H54 (cell line): Measurements from ENCODE around the gene DIPK1B.

ENCODE experiments used
- DNase-seq: peaks from one replicate; pipeline ENCODE4 v3.0.0; 2011; ENCODE audit warnings: low spot score, mixed read lengths; ENCODE audit not compliant: insufficient read length
- FAIRE-seq: peaks from 3 replicates; lab custom pipeline; 2011; peaks lifted over from hg19 to GRCh38; lab: Jason Lieb, UNC
- POLR2A ChIP-seq: IDR thresholded peaks from 2 replicates; pipeline ENCODE4 v1.6.1; 2011; ENCODE audit warnings: low read depth, mild to moderate bottlenecking, low read length

The DIPK1B gene

DNA sequence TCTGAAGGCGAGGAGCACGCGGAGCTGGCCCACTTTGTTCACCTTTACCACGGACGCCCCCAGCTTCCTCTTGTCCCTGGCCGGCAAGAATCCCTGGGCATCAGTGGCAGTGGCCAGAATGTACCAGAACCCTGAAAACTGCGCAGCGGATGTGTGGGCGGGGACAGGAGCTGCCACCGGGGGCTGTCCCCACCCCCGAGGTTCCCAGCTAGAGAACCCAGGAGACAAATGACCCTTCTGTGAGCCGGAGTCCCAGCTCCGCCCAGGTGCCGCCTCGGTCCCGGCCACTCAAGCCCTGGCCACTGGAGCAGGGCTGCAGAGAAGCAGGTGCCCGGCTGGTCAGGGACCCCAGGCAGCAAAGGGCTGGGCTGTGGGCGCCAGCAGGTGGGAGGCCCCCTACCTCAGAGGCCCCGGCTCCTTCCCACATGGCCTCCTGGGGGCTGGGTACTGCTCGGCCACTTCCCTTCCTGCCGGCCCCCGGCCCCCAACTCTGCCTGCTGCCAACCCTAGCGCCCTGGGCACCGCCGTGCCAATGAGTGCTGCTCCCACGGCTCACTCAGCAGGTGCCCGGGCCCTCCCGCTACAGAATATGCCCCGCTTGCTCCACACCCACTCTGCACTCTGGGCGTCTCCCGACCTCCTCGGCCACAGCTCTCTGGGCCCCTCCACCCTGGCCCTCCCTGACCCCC lies 29.7 kb downstream of the DIPK1B start:
- TF ChIP-seq POLR2A: no peak
- FAIRE-seq (no peak), DNase-seq (no peak)

DNA sequence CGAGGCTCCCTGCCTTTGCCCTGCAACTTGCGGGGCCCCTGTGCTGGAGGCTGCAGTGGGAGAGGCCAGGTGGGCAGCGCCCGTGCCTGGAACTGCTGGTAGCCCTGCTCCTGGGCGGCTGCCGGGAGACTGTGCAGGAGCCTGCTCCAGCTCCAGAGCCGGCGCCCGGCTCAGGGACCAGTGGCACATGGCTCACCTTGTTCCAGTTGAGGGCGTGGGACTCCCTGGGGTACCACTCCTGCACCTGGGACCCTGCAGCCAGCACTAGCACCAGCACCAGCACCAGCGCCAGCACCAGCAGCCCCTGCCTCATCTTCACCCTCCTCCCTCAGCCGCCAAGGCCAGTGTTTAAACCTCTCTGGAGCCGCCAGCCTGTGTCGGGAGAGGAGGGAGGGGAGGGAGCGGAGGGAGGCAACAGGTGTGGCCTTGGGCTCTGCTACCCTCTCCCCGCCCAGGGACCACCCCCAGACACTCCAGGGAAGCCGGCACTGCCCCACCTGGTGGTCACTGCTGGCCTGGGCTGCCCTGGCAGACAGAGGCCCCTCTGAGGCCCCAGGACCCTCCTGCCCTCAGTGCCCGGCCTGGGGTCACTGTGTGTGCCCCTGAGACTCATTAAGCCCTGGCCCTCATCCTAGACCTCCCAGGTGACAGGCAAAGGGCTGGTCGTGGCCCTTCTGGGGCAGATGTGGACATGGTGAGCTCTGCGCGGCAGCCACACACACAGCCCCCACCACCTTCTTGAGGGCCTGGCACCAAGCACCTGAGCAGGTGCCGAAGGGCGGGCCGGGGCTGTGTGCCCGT lies 30.4 kb downstream of the DIPK1B start, which contains the start of gene LCN10:
Gene LCN10 (minus strand): TSS at position 350 of the 801 bp plus-strand sequence. CDS start 37 bp downstream, at position 313.
- no peak for DNase-seq

DNA sequence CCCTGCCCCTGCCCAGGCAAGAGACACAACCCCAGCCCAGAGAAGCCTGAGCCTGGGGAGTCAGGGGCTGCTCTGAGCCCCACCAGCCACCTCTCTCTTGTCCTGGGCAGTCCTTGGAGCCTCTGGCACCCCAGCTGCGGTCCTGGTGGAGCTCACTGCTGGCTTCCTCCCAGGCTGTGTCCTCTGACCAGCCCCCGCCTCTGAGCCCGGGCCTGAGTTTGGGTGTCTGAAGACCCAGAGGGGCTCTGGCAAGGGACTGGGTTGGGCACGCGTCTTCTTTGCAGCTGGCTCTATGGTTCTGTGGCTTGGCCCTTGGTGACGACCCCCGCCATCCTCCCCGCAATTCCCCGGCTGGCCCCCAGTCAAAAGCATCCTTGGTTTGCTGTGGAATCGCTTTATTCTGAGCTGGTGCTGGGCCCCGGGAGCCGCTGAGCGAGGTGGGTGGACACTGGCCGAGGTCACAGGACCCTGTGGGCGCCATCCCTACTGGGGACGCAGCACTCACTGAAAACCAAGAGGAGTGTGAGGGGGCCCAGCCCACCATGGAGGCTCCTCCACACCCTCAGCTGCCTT lies 31.4 kb downstream of the DIPK1B start:
- no peak for TF ChIP-seq POLR2A
- FAIRE-seq (no peak), DNase-seq (no peak)

More for the DNA sequence above, 30.4 kb downstream of the DIPK1B start, which contains the start of gene LCN10:
- FAIRE-seq: no peak
- TF ChIP-seq POLR2A: no peak

DNA sequence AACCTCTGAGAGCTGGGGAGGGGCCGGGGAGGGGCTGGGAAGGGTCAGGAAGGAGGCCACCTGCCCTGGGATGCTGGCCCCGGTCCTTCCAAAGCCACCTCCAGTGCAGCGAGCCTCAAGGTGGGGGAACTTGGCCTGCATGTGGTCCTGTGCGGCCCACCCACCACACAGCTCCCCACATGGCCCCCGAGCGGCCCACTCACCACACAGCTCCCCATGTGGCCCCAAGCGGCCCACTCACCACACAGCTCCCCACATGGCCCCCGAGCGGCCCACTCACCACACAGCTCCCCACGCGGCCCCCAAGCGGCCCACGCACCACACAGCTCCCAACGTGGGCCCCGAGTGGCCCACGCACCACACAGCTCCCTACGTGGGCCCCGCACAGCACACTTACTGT lies 32.4 kb downstream of the DIPK1B start:
- DNase-seq (no peak), FAIRE-seq (no peak)
- no peak for TF ChIP-seq POLR2A

DNA sequence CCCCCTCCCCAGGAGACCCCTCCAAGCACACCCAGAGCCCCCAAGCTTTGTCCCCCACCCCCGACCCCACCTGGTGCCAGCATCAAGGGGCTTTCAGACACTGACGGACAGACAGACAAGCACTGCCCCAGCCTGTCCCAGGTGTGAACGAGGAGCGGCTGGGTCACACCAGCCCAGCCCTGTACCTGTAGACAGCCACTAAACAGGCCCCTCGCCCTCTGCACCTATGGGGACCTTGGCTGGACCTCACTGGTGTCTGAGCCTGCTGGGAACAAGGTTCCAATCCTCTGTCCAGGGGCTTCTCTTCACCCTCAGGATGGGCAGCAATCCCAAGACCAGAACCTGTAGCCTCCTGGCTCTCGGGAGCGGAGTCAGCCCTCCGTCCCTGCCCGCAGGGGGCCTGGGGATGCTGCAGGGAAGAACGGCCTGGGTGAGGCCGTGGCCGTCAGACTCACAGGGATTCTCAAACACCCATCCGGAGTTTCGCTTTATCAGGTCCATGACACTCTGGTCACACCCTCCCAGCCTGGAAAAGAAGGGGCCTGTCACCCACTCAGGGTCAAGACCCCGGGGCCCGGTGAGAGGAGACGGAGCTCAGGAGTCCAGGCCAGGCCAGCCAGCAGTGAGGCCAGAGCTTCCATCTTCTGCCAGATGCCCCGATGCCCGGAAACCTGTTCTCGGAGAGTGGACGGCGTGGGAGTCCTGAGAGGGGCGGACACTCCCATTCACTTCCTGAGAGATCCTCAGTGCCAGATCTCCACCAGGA lies 33.2 kb downstream of the DIPK1B start:
- no peak for TF ChIP-seq POLR2A
- FAIRE-seq (no peak), DNase-seq (no peak)

DNA sequence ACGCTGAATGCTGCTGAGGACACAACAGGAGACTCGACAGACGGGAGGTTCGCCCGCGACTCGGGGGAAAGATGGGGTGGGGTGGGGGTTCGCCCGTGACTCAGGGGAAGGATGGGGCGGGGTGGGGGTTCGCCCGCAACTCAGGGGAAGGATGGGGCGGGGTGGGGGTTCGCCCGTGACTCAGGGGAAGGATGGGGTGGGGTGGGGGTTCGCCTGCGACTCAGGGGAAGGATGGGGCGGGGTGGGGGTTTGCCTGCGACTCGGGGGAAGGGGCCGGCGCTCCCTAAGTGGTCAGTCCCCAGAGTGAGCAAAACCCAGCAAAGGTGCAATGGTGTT lies 33.8 kb downstream of the DIPK1B start:
- FAIRE-seq (no peak), DNase-seq (no peak)
- TF ChIP-seq POLR2A: no peak

DNA sequence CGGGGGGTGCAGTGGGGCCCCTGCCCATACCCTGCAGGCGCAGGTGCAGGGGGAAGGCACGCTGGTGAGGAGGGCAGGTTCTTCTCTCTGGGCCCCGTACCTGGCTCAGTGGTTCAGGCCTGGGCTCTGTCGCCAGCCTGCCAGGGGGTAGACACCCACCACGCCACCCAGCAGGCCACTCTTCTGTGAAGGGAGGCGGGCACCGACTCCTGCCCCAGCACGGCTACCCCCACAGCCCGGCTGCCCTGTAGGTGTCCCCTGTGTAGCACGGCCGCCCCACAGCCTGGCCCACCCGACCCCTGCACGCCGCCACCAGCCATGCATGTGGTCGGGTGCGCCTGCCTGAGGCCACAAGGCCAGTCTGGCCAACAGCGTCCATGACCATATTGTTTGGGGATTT lies 34.2 kb downstream of the DIPK1B start:
- no peak for FAIRE-seq
- no peak for TF ChIP-seq POLR2A

DNA sequence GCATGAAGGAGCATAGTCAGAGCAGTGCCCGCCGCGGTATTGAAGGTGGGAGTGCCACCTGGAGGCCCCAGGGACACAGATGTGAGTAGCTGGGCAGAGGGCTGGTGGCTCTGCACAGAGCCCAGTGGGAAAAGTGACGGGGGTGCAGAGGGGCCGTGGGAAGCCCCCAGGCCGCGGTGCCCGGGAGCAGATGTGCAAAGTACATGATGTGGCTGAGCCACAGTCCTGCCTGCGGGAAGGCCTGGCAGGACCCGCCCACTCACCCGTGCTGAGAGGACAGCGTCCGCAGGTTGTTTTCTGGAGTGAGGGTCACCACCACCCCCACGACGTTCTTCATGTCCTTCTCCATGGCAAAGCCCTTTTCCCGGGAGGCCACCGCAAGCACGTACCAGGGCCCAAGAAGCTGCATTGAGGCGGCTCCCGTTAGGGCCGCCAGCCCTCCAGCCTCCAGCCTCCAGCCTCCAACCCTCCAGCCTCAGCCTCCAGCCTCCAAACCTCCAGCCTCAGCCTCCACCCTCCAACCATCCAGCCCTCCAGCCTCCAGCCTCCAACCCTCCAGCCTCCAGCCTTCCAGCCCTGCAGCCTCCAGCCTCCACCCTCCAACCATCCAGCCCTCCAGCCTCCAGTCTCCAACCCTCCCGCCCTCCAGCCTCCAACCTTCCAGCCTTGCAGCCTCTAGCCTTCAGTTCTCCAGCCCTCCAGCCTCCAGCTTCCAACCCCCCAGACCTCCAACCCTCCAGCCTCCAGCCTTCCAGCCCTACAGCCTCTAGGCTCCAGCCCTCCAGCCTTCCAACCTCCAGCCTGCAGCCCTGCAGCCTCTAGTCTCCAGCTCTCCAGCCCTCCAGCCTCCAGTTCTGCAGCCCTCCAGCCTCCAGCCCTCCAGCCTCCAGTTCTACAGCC lies 35.0 kb downstream of the DIPK1B start:
- FAIRE-seq (no peak), DNase-seq (no peak)
- TF ChIP-seq POLR2A: no peak

More for the DNA sequence above, 34.2 kb downstream of the DIPK1B start:
- no peak for DNase-seq

DNA sequence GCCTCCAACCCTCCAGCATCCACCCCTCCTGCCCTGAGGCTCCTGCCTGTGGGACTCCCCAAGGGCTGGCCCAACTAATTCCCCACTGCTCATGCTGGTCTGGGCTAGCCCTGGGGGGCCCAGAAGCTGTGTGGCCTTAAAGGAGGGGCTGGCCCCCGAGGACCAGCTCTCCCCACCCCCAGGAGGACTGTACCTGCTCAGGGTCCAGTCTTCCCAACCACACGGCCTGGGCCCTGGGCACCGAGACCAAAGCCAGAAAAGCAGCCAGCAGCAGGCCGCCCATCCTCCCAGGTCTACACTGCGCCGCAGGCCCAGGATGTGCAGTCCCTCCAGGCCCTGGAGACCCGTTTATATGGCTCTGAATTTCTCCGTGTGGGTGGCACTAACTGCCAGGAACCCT lies 35.8 kb downstream of the DIPK1B start, which contains the start of gene LCN6:
Gene LCN6 (minus strand): TSS at position 325 of the 400 bp plus-strand sequence. CDS start 42 bp downstream, at position 283.
- DNase-seq (no peak), FAIRE-seq (no peak)
- TF ChIP-seq POLR2A: no peak

DNA sequence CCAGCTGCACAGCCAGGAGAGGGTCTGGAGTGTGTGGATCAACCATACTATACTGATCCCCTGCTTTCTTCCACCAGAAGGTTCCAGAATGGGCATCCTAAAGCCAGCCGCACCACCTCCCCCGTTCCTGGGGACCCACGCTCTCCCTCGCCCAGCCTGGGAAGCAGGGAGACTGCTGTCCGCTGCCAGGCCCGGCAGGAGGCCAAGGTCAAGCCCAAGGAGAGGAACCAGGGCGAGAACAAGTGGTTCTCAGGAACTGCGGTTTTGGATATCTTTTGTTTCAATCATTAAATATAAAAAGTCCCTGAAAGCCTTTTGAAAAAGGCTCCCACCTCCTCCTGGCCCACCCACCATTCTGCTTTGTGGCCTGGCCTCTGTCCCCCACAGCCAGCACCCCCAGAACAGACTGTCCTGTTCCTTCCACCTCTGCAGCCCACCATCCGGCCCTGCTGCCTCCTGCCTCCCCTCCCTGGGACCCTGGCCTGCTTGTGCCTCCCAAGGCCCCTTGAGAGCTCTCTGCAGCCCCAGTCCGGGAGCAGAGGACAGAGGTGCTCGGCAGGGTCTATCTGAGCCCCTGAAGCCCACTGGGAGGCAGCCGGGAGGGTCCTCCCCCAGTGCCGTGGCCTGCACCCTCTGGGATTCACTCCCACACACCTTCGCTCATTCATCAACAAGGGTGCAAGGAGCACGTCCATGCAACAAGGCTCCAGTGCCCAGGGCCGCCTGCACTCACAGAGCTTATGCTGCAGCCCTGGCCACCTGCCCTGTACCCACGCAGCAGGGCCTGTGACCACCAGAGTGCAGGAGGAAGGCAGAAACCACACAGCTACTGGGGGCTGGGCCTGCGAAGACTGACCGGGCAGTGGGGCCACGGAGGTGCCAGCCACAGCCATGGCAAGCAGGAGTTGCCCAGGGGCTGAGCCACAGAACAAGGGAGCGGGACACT lies 36.6 kb downstream of the DIPK1B start:
- FAIRE-seq (no peak), DNase-seq (no peak)
- no peak for TF ChIP-seq POLR2A

DNA sequence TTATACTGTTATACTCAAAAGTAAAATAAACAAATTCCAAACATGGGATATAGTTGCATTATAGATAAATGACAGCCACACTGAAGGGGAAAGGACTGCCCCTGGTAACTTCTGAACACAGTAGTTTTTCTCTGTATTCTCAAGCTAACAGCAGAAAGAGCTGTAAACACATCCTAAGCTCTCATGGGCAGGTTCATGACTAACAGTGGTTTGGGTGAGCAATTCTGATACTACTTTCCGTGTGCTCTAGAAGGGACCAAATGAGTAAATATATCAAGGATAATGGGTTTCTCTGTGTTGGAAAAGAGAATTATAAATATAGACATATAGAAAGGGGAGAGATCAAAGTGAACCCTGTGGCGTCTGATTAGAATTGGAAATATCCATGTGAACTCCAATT lies 38.2 kb downstream of the DIPK1B start:
- FAIRE-seq (no peak), DNase-seq (no peak)
- no peak for TF ChIP-seq POLR2A

DNA sequence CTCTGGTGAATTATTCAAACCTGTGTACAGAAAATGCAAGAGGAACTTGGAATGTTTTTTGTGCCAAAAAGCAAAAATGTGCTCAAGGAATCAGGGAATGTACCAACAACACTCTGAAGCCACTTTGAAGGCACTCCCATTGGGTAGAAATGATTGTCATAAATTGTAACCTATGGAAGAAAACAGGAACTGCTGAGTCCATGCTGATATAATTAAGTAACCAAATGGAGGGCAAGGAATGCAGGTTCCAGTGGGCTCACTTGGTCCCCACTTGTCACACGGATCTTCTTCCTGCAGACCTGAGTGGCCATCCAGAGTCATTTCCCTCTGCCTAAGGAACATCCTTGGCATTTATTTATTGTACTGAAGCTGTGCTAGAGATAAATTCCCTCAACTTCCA lies 38.9 kb downstream of the DIPK1B start:
- TF ChIP-seq POLR2A: no peak
- FAIRE-seq: no peak
- DNase-seq: no peak
